ENCODE results near the gene WASF2.

The WASF2 gene

DNA sequence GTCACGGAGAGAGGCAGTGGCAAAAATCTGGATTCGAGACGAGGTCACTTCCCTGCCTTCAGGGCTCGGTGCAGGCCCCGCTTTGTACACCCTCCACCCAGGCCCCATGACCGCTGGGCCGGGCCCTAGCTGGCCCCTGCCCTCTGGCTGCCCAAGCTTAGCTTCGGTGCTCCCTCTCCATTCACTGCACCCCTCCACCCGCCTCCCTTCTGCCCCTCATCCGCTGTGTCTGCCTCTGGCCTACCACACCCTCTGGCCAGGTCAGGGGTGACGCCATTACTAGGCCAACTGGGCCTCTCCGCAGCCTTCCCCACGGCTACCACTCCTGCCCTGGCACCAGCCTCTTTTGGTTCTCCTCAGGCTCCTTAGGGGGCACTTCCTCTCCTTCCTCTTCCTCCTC is 106.3 kb downstream of the WASF2 start:
- DNase-seq, result no peak
- Histone ChIP-seq H2BK12ac (ENCODE audit: low read length in 2 of 2) (no peak overlapping the region), H2AK5ac (ENCODE audit: low read length, severe bottlenecking) (no peak overlapping the region), H2BK120ac (ENCODE audit: low read depth, low read length) (no peak overlapping the region), H3K18ac (ENCODE audit: low read depth in 1 of 2, low read length in 2 of 2) (no peak overlapping the region), H4K8ac (ENCODE audit: low read length) (no peak overlapping the region), H3K9ac (ENCODE audit: low read length) (no peak overlapping the region), H2AFZ (ENCODE audit: low read depth, low read length) (no peak overlapping the region), H3K4me3 (ENCODE audit: insufficient read depth in 1 of 2, low read depth in 1 of 2, low read length in 2 of 2) (no peak overlapping the region), H3K4me1 (ENCODE audit: control insufficient read depth, insufficient read depth, low read depth, low read length) (peaks cover 4% of the 10 kb centered on the region), H2BK15ac (ENCODE audit: low read depth, poor library complexity, severe bottlenecking) (no peak overlapping the region), H3K14ac (ENCODE audit: low read length in 2 of 2) (no peak overlapping the region), H3K4ac (ENCODE audit: low read depth in 1 of 2, low read length in 2 of 2) (no peak overlapping the region), H4K91ac (ENCODE audit: low read length) (no peak overlapping the region), H3K4me2 (ENCODE audit: low read length, poor library complexity, severe bottlenecking) (no peak overlapping the region), H2BK5ac (ENCODE audit: low read depth, low read length, poor library complexity, severe bottlenecking) (no peak overlapping the region), H3K27me3 (ENCODE audit: control insufficient read depth in 1 of 2, insufficient read depth in 1 of 2, low read length in 2 of 2) (peaks cover 22 to 27% of the 10 kb centered on the region in 2 experiments), H3K36me3 (ENCODE audit: control insufficient read depth in 1 of 2, insufficient read depth in 2 of 2, low read depth in 1 of 2, low read length in 2 of 2) (no peaks in the 10 kb centered on the region), H3K79me1 (replicated peaks; ENCODE audit: low read length, poor library complexity, severe bottlenecking) (no peaks in the 10 kb centered on the region), H3K27ac (ENCODE audit: low read length, poor library complexity, severe bottlenecking) (no peak overlapping the region), H3K23ac (ENCODE audit: low read length in 2 of 2) (no peak overlapping the region), H3K9me3 (ENCODE audit: control insufficient read depth, low read length) (no peaks in the 10 kb centered on the region)
- 93% methylated on average over 13 of the region's 13 CpGs for WGBS

GRCh38 chr1:27383039-27383605 is 106.8 kb downstream of the WASF2 start, which contains the start of gene CD164L2:
CD164L2 (minus strand) TSS chr1:27383333; CDS start chr1:27383239, 94 bp downstream.
- Histone ChIP-seq H3K4me2 (ENCODE audit: low read length, poor library complexity, severe bottlenecking) (no peak within 1 kb of the TSS), H2BK5ac (ENCODE audit: low read depth, low read length, poor library complexity, severe bottlenecking) (no peak within 1 kb of the TSS), H3K14ac (ENCODE audit: low read length in 2 of 2) (no peak within 1 kb of the TSS), H3K4me3 (ENCODE audit: insufficient read depth in 1 of 2, low read depth in 1 of 2, low read length in 2 of 2) (no peak within 1 kb of the TSS), H4K91ac (ENCODE audit: low read length) (no peak within 1 kb of the TSS), H3K79me1 (replicated peaks; ENCODE audit: low read length, poor library complexity, severe bottlenecking) (no peaks in the 10 kb centered on the region), H3K4me1 (ENCODE audit: control insufficient read depth, insufficient read depth, low read depth, low read length) (peaks cover 4% of the 10 kb centered on the region), H3K27ac (ENCODE audit: low read length, poor library complexity, severe bottlenecking) (no peak within 1 kb of the TSS), H2AFZ (ENCODE audit: low read depth, low read length) (no peak within 1 kb of the TSS), H2AK5ac (ENCODE audit: low read length, severe bottlenecking) (no peak within 1 kb of the TSS), H3K36me3 (ENCODE audit: control insufficient read depth in 1 of 2, insufficient read depth in 2 of 2, low read depth in 1 of 2, low read length in 2 of 2) (no peaks in the 10 kb centered on the region), H3K18ac (ENCODE audit: low read depth in 1 of 2, low read length in 2 of 2) (no peak within 1 kb of the TSS), H3K27me3 (ENCODE audit: control insufficient read depth in 1 of 2, insufficient read depth in 1 of 2, low read length in 2 of 2) (peaks cover 22 to 27% of the 10 kb centered on the region in 2 experiments), H2BK12ac (ENCODE audit: low read length in 2 of 2) (no peak within 1 kb of the TSS), H3K9ac (ENCODE audit: low read length) (no peak within 1 kb of the TSS), H3K4ac (ENCODE audit: low read depth in 1 of 2, low read length in 2 of 2) (no peak within 1 kb of the TSS), H4K8ac (ENCODE audit: low read length) (no peak within 1 kb of the TSS), H3K9me3 (ENCODE audit: control insufficient read depth, low read length) (no peaks in the 10 kb centered on the region), H2BK15ac (ENCODE audit: low read depth, poor library complexity, severe bottlenecking) (no peak within 1 kb of the TSS), H2BK120ac (ENCODE audit: low read depth, low read length) (no peak within 1 kb of the TSS), H3K23ac (ENCODE audit: low read length in 2 of 2) (no peak within 1 kb of the TSS)
- 17% methylated on average over 38 of the region's 43 CpGs for WGBS
- no peak for DNase-seq

DNA sequence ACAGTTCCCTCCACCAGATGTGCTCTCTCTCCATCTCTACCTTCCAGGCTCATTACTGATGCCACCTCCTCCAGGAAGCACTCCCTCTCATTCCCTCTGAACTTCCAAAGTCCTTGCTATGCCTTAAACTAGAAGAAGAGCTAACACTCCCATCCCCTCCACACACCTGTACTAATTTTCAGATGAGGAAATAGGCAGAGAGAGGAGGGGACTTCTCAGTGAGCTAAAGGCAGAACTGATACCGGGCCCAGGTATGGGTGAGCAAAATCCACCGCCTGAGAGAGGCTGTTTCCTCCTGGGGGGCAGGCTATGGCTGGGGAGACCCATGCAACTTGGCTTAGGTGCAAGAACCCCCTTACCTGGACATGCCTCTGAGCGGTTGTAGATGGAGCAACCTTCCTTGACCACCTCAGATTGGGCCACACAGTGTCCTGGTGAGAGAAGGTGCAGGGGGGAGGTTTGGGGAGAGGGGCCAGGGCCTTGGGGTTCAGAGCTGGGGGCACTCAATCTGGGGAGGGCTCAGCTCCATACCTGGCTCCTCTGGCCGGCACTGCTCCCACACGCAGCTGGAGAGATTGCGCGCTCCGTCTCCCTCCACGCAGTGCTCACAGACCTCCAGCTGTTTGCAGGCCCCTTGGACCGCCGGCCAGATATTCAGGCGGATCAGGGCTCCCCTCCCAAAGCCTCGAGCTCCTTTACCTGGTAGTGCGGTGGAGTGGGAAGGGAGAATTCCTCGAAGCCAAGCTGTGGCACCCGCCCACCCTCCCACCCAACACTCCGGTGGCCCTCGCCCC is 107.8 kb downstream of the WASF2 start:
- Histone ChIP-seq H3K4me2 (ENCODE audit: low read length, poor library complexity, severe bottlenecking) (no peak overlapping the region), H3K9ac (ENCODE audit: low read length) (no peak overlapping the region), H2AK5ac (ENCODE audit: low read length, severe bottlenecking) (no peak overlapping the region), H3K79me1 (replicated peaks; ENCODE audit: low read length, poor library complexity, severe bottlenecking) (no peaks in the 10 kb centered on the region), H3K4me1 (ENCODE audit: control insufficient read depth, insufficient read depth, low read depth, low read length) (peaks cover 5% of the 10 kb centered on the region), H3K4me3 (ENCODE audit: insufficient read depth in 1 of 2, low read depth in 1 of 2, low read length in 2 of 2) (no peak overlapping the region), H2BK12ac (ENCODE audit: low read length in 2 of 2) (no peak overlapping the region), H3K14ac (ENCODE audit: low read length in 2 of 2) (no peak overlapping the region), H3K4ac (ENCODE audit: low read depth in 1 of 2, low read length in 2 of 2) (no peak overlapping the region), H3K18ac (ENCODE audit: low read depth in 1 of 2, low read length in 2 of 2) (no peak overlapping the region), H3K9me3 (ENCODE audit: control insufficient read depth, low read length) (no peaks in the 10 kb centered on the region), H2BK5ac (ENCODE audit: low read depth, low read length, poor library complexity, severe bottlenecking) (no peak overlapping the region), H4K91ac (ENCODE audit: low read length) (no peak overlapping the region), H3K27ac (ENCODE audit: low read length, poor library complexity, severe bottlenecking) (no peak overlapping the region), H3K23ac (ENCODE audit: low read length in 2 of 2) (no peak overlapping the region), H4K8ac (ENCODE audit: low read length) (no peak overlapping the region), H3K27me3 (ENCODE audit: control insufficient read depth in 1 of 2, insufficient read depth in 1 of 2, low read length in 2 of 2) (peaks cover 21 to 27% of the 10 kb centered on the region in 2 experiments), H3K36me3 (ENCODE audit: control insufficient read depth in 1 of 2, insufficient read depth in 2 of 2, low read depth in 1 of 2, low read length in 2 of 2) (no peaks in the 10 kb centered on the region), H2AFZ (ENCODE audit: low read depth, low read length) (no peak overlapping the region), H2BK15ac (ENCODE audit: low read depth, poor library complexity, severe bottlenecking) (no peak overlapping the region), H2BK120ac (ENCODE audit: low read depth, low read length) (no peak overlapping the region)
- WGBS, result 94% methylated on average over 9 of the region's 18 CpGs
- DNase-seq, result no peak

Data from mesenchymal stem cell (in vitro differentiated cells and primary cell).